A549 (cell line): ENCODE data around the gene ACOXL. TPM values are rescaled to one million over a fixed set of nuclear protein-coding genes. Genes with fewer than 3 reads are reported as not detected.
A peak's percentile ranks its signal among the peaks of the same experiment; 100 is the strongest.

Experiments
- CBX8 ChIP-seq: fragments of 200-600 bp; sonication (generic); IDR thresholded peaks from 2 replicates; pipeline ENCODE4 v1.6.1; 2016
- CHD2 ChIP-seq: fragments of 150-350 bp; IDR thresholded peaks from 2 replicates; pipeline ENCODE4 v1.6.1; 2014; ENCODE audit warnings: low read length; ENCODE audit not compliant: partially characterized antibody
- CHD4 ChIP-seq: fragments of 200-600 bp; sonication (generic); IDR thresholded peaks from 2 replicates; pipeline ENCODE4 v1.6.1; 2016; ENCODE audit warnings: antibody characterized with exemption, mild to moderate bottlenecking, borderline replicate concordance
- EHMT2 ChIP-seq: fragments of 200-600 bp; sonication (generic); IDR thresholded peaks from 2 replicates; pipeline ENCODE4 v1.6.1; 2016; ENCODE audit warnings: antibody characterized with exemption, low read depth, mild to moderate bottlenecking, moderate library complexity
- FOSB ChIP-seq: fragments of 250-450 bp; sonication (Bioruptor Pico); IDR thresholded peaks from 2 replicates; pipeline ENCODE4 v1.5.0; 2020; ENCODE audit warnings: mild to moderate bottlenecking, moderate library complexity
- GATA3 ChIP-seq: IDR thresholded peaks from 2 replicates; pipeline ENCODE4 v1.6.1; 2012; ENCODE audit warnings: borderline replicate concordance
- HEYL ChIP-seq: fragments of 250-450 bp; sonication (Bioruptor Pico); IDR thresholded peaks from 2 replicates; pipeline ENCODE4 v1.8.0; 2021; ENCODE audit warnings: mild to moderate bottlenecking, moderate library complexity
- HOXB13 ChIP-seq: fragments of 250-450 bp; sonication (Bioruptor Pico); IDR thresholded peaks from 2 replicates; pipeline ENCODE4 v1.5.0; 2020; ENCODE audit warnings: low read depth, mild to moderate bottlenecking, moderate library complexity
- JUN ChIP-seq, 2 experiments: fragments of >200 bp; sonication (Bioruptor Twin); formaldehyde crosslinking; IDR thresholded peaks; 2 replicates in 1 of 2; 3 replicates in 1 of 2; pipeline ENCODE4 v1.6.1; 2016 to 2017
- JUNB ChIP-seq: fragments of >200 bp; sonication (Bioruptor Twin); formaldehyde crosslinking; IDR thresholded peaks from 2 replicates; pipeline ENCODE4 v1.6.1; 2016
- KDM1A ChIP-seq: fragments of 200-600 bp; sonication (generic); IDR thresholded peaks from 2 replicates; pipeline ENCODE4 v1.6.1; 2016; ENCODE audit warnings: low read depth, mild to moderate bottlenecking
- MYC ChIP-seq: IDR thresholded peaks from 2 replicates; pipeline ENCODE4 v1.6.1; 2012; ENCODE audit warnings: mild to moderate bottlenecking, inconsistent platforms, low read length, improper control_type of control experiment, borderline replicate concordance
- PHF8 ChIP-seq: fragments of 200-600 bp; sonication (generic); IDR thresholded peaks from 2 replicates; pipeline ENCODE4 v1.6.1; 2016; ENCODE audit warnings: low read depth, mild to moderate bottlenecking, antibody characterized with exemption, moderate library complexity, borderline replicate concordance
- POLR2A ChIP-seq: IDR thresholded peaks from 2 replicates; pipeline ENCODE4 v1.6.1; 2012; ENCODE audit warnings: mild to moderate bottlenecking, low read length
- RAD21 ChIP-seq, 2 experiments: fragments of >200 bp in 1 of 2; sonication (Bioruptor Twin) in 1 of 2; formaldehyde crosslinking in 1 of 2; IDR thresholded peaks in 1 of 2; conservative IDR thresholded peaks in 1 of 2; 2 replicates in 1 of 2; 3 replicates in 1 of 2; pipeline ENCODE4 v1.6.1; 2012 to 2018; ENCODE audit warnings: inconsistent platforms in 1 of 2
- RNF2 ChIP-seq: fragments of 200-600 bp; sonication (generic); IDR thresholded peaks from 2 replicates; pipeline ENCODE4 v1.6.1; 2016; ENCODE audit warnings: low read depth, mild to moderate bottlenecking, antibody characterized with exemption, moderate library complexity, borderline replicate concordance
- SMC3 ChIP-seq: fragments of >200 bp; sonication (Bioruptor Twin); formaldehyde crosslinking; IDR thresholded peaks from 3 replicates; pipeline ENCODE4 v1.6.1; 2018; ENCODE audit warnings: inconsistent platforms
- ZC3H11A ChIP-seq: fragments of 450-650 bp; IDR thresholded peaks from 2 replicates; pipeline ENCODE4 v1.6.1; 2014; ENCODE audit warnings: antibody characterized with exemption, mild to moderate bottlenecking
- polyA plus RNA-seq, 4 experiments: library from polyadenylated mRNA; depleted of rRNA in 3 of 4; stranded (reverse); fragments of >200 nt; fragmentation: RNase III in 1 of 4; extraction: RNeasy Plus Mini Kit Qiagen cat#74134 plus additional on column Dnase treatment in 1 of 4; gene quantifications; 2 replicates in 3 of 4; 3 replicates in 1 of 4; pipeline ENCODE4 v1.2.3, GENCODE V29; 2011 to 2017
- TF ChIP-seq, protein P1 (sequence below): fragments of >200 bp; sonication (Bioruptor Twin); formaldehyde crosslinking; IDR thresholded peaks from 3 replicates; pipeline ENCODE4 v1.5.1; 2016
- TF ChIP-seq, protein P2 (sequence below): fragments of 250-450 bp; sonication (Bioruptor Pico); IDR thresholded peaks from 2 replicates; pipeline ENCODE4 v1.5.0; 2020; ENCODE audit warnings: low read depth, mild to moderate bottlenecking, moderate library complexity
- TF ChIP-seq, protein P3 (sequence below): IDR thresholded peaks from 2 replicates; pipeline ENCODE4 v1.6.1; 2012
- TF ChIP-seq, protein P4 (sequence below): fragments of 450-650 bp; IDR thresholded peaks from 2 replicates; pipeline ENCODE4 v1.6.1; 2014; ENCODE audit warnings: antibody characterized with exemption
- TF ChIP-seq, protein P5 (sequence below): fragments of >200 bp; sonication (Bioruptor Twin); formaldehyde crosslinking; IDR thresholded peaks from 3 replicates; pipeline ENCODE4 v1.6.1; 2016
- TF ChIP-seq, protein P6 (sequence below): IDR thresholded peaks from 2 replicates; pipeline ENCODE4 v1.6.1; 2012; ENCODE audit warnings: low read depth, borderline replicate concordance

Gene ACOXL
- polyA plus RNA-seq, 2 of the 4 experiments (the other 2 are of a cell fraction): not detected

DNA sequence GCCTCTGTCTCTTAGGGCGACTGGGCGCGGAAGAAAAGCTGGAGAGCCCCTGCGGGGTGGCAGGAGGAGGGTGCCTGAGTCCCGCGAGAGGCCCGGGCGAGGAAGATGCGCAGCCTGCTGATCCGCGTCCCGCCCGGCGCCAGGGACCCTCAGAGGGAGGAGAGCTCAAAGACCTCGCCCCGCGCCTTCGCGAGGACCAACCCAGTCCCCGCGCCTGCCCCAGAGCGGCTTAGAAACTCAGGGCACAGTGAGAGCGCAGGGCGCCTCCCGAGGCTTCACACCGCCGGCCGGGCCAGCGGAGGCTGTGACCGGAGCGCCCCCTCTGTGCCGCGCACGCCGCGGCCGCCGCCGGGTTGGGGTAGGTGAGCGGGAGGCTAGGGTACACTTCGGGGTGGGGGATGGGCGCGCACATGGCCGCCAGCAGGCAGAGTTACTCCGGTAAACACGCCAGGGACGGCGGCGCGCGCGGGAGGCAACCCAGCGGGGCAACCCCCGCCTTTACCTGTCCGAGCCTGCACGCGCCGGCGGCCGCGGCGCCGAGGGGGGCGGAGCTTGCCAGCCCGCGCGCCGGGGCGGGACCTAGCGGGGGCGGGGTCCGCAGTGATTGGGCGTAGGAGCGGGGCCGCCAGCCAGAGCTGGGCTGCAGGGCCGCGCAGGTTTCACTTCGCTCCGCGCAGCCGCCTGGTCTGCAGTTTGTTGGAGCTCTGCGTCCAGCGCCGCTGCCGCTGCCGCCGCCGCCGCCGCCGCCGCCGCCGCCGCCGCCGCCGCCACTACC is 388.1 kb downstream of the ACOXL start, which contains the start of gene BCL2L11 (continued):
- TF ChIP-seq RAD21 (conservative IDR thresholded peaks at IDR 0.05 in 1 of 2, IDR thresholded peaks at IDR 0.05 in 1 of 2) (peak in 1 of 2 experiments; percentile 50; a peak in 1 of 5 replicates), CHD2 (peak; percentile 79), FOSB (no peak), GATA3 (0 out of 2 replicates have a peak, but pooled peaks have one; percentile 23), RNF2 (peak; percentile 74; the same call in 1 of the 2 replicates), ZC3H11A (no peak), SMC3 (peak; percentile 32), MYC (peak; percentile 99), KDM1A (0 out of 2 replicates have a peak, but pooled peaks have one; percentile 12), HOXB13 (CRISPR knock-in tag) (no peak), POLR2A (peak; percentile 90), CHD4 (no peak), EHMT2 (no peak), JUNB (0 out of 2 replicates have a peak, but pooled peaks have one; percentile 17), CBX8 (no peak), JUN (IDR thresholded peaks at IDR 0.05) (peak; percentile 31 to 90; a peak in 3 of 5 replicates), PHF8 (peak; percentile 41; the same call in 1 of the 2 replicates), HEYL (CRISPR knock-in tag) (no peak)
- TF ChIP-seq, protein P1, sequence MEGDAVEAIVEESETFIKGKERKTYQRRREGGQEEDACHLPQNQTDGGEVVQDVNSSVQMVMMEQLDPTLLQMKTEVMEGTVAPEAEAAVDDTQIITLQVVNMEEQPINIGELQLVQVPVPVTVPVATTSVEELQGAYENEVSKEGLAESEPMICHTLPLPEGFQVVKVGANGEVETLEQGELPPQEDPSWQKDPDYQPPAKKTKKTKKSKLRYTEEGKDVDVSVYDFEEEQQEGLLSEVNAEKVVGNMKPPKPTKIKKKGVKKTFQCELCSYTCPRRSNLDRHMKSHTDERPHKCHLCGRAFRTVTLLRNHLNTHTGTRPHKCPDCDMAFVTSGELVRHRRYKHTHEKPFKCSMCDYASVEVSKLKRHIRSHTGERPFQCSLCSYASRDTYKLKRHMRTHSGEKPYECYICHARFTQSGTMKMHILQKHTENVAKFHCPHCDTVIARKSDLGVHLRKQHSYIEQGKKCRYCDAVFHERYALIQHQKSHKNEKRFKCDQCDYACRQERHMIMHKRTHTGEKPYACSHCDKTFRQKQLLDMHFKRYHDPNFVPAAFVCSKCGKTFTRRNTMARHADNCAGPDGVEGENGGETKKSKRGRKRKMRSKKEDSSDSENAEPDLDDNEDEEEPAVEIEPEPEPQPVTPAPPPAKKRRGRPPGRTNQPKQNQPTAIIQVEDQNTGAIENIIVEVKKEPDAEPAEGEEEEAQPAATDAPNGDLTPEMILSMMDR: peak; percentile 42
- TF ChIP-seq, protein P2, sequence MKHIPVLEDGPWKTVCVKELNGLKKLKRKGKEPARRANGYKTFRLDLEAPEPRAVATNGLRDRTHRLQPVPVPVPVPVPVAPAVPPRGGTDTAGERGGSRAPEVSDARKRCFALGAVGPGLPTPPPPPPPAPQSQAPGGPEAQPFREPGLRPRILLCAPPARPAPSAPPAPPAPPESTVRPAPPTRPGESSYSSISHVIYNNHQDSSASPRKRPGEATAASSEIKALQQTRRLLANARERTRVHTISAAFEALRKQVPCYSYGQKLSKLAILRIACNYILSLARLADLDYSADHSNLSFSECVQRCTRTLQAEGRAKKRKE (CRISPR knock-in tag): no peak
- TF ChIP-seq, protein P3, sequence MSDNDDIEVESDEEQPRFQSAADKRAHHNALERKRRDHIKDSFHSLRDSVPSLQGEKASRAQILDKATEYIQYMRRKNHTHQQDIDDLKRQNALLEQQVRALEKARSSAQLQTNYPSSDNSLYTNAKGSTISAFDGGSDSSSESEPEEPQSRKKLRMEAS: peak; percentile 97
- TF ChIP-seq, protein P4, sequence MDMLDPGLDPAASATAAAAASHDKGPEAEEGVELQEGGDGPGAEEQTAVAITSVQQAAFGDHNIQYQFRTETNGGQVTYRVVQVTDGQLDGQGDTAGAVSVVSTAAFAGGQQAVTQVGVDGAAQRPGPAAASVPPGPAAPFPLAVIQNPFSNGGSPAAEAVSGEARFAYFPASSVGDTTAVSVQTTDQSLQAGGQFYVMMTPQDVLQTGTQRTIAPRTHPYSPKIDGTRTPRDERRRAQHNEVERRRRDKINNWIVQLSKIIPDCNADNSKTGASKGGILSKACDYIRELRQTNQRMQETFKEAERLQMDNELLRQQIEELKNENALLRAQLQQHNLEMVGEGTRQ: no peak
- TF ChIP-seq, protein P5, sequence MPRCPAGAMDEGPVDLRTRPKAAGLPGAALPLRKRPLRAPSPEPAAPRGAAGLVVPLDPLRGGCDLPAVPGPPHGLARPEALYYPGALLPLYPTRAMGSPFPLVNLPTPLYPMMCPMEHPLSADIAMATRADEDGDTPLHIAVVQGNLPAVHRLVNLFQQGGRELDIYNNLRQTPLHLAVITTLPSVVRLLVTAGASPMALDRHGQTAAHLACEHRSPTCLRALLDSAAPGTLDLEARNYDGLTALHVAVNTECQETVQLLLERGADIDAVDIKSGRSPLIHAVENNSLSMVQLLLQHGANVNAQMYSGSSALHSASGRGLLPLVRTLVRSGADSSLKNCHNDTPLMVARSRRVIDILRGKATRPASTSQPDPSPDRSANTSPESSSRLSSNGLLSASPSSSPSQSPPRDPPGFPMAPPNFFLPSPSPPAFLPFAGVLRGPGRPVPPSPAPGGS: peak; percentile 94; the same call in 2 of the 3 replicates
- TF ChIP-seq, protein P6, sequence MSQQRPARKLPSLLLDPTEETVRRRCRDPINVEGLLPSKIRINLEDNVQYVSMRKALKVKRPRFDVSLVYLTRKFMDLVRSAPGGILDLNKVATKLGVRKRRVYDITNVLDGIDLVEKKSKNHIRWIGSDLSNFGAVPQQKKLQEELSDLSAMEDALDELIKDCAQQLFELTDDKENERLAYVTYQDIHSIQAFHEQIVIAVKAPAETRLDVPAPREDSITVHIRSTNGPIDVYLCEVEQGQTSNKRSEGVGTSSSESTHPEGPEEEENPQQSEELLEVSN: peak; percentile 91
